Hepatocyte (in vitro differentiated cells): ENCODE results near the gene TMEM117. TPM values are rescaled to one million over a fixed set of nuclear protein-coding genes. Genes with fewer than 3 reads are reported as not detected.

Experiments
- DNase-seq: peaks from one replicate; pipeline ENCODE4 v3.0.0-alpha.2; 2016; ENCODE audit warnings: low spot score
- H2AFZ ChIP-seq: fragments of 200-600 bp; sonication (generic); 2 replicates; pipeline ENCODE4 v1.6.0; 2016; ENCODE audit warnings: antibody characterized with exemption, mild to moderate bottlenecking
- H3K27ac ChIP-seq: fragments of 200-600 bp; sonication (generic); 2 replicates; pipeline ENCODE4 v1.5.1; 2016; ENCODE audit warnings: mild to moderate bottlenecking
- H3K27me3 ChIP-seq: fragments of 200-600 bp; sonication (generic); 2 replicates; pipeline ENCODE4 v1.6.1; 2016
- H3K36me3 ChIP-seq: fragments of 200-600 bp; sonication (generic); replicated peaks from 2 replicates; pipeline ENCODE4 v1.5.1; 2016; ENCODE audit warnings: low read depth; ENCODE audit not compliant: insufficient read depth
- H3K4me1 ChIP-seq: fragments of 200-600 bp; sonication (generic); 2 replicates; pipeline ENCODE4 v1.5.1; 2016; ENCODE audit warnings: mild to moderate bottlenecking, moderate library complexity; ENCODE audit not compliant: insufficient read depth
- H3K4me2 ChIP-seq: fragments of 200-600 bp; sonication (generic); 2 replicates; pipeline ENCODE4 v1.6.0; 2016
- H3K4me3 ChIP-seq: fragments of 200-600 bp; sonication (generic); 2 replicates; pipeline ENCODE4 v1.5.1; 2016; ENCODE audit warnings: mild to moderate bottlenecking
- H3K79me2 ChIP-seq: fragments of 200-600 bp; sonication (generic); 2 replicates; pipeline ENCODE4 v1.6.0; 2017; ENCODE audit warnings: mild to moderate bottlenecking
- H3K9me2 ChIP-seq: fragments of 200-600 bp; sonication (generic); replicated peaks from 2 replicates; pipeline ENCODE4 v1.6.0; 2017; ENCODE audit warnings: mild to moderate bottlenecking; ENCODE audit not compliant: insufficient read depth
- H3K9me3 ChIP-seq: fragments of 200-600 bp; sonication (generic); 2 replicates; pipeline ENCODE4 v1.5.1; 2016; ENCODE audit warnings: low read depth, mild to moderate bottlenecking
- H4K20me1 ChIP-seq: fragments of 200-600 bp; sonication (generic); 2 replicates; pipeline ENCODE4 v1.6.0; 2016; ENCODE audit warnings: mild to moderate bottlenecking; ENCODE audit not compliant: insufficient read depth, poor library complexity, severe bottlenecking
- CTCF ChIP-seq: fragments of 200-600 bp; sonication (generic); IDR thresholded peaks from 2 replicates; pipeline ENCODE4 v1.5.1; 2016; ENCODE audit warnings: antibody characterized with exemption, mild to moderate bottlenecking; ENCODE audit not compliant: poor library complexity
- EZH2 ChIP-seq: fragments of 200-600 bp; sonication (generic); IDR thresholded peaks from 2 replicates; pipeline ENCODE4 v1.6.1; 2016; ENCODE audit warnings: antibody characterized with exemption, mild to moderate bottlenecking, borderline replicate concordance
- EZH2phosphoT487 ChIP-seq: fragments of 200-600 bp; sonication (generic); IDR thresholded peaks from one replicate; pipeline ENCODE4 v1.6.1; 2018; ENCODE audit warnings: antibody characterized with exemption, mild to moderate bottlenecking, low read depth, moderate library complexity; ENCODE audit not compliant: unreplicated experiment, severe bottlenecking
- WGBS: methylation state at CpG from one replicate; pipeline ENCODE4 v1.1.6; 2016; ENCODE audit warnings: low lambda C conversion rate; ENCODE audit errors: missing lambda C conversion rate; 5-methylcytosine and 5-hydroxymethylcytosine counted together
- polyA plus RNA-seq: library from polyadenylated mRNA; unstranded; fragments of >200 nt; fragmentation: Nextera tagmentation; extraction: Ambion mirVana; gene quantifications from 2 replicates; pipeline ENCODE4 v1.2.1, GENCODE V29; 2016
- total RNA-seq: library from RNA; depleted of rRNA; stranded (reverse); fragments of >200 nt; gene quantifications from 2 replicates; pipeline ENCODE4 v1.2.3, GENCODE V29; 2014

The TMEM117 gene
- total and polyA plus RNA-seq, 2 experiments from 2014 or later = 12.4 to 47.1 TPM

GRCh38 chr12:44077294-44077693 lies 241.4 kb downstream of the TMEM117 start:
- Histone ChIP-seq H3K27me3 (no peaks in the 10 kb centered on the region), H3K4me3 (no peak overlapping the region), H3K4me2 (no peak overlapping the region), H3K79me2 (no peaks in the 10 kb centered on the region), H3K27ac (no peak overlapping the region), H3K9me2 (no peaks in the 10 kb centered on the region), H3K4me1 (no peaks in the 10 kb centered on the region), H2AFZ (no peak overlapping the region), H3K36me3 (no peaks in the 10 kb centered on the region), H3K9me3 (no peaks in the 10 kb centered on the region), H4K20me1 (no peaks in the 10 kb centered on the region)
- WGBS = 27% methylated on average over 2 of the region's 2 CpGs
- DNase-seq = no peak
- TF ChIP-seq CTCF = no peak
- TF ChIP-seq EZH2 = no peak
- no peak for TF ChIP-seq EZH2phosphoT487

- no peak overlapping the region for H3K4me2 ChIP-seq
- 81% methylated on average over 4 of the region's 4 CpGs for WGBS
- no peak overlapping the region for H3K4me3 ChIP-seq
- no peaks in the 10 kb centered on the region for H3K79me2 ChIP-seq
- no peaks in the 10 kb centered on the region for H4K20me1 ChIP-seq
- no peaks in the 10 kb centered on the region for H3K9me2 ChIP-seq
- peak; percentile 6 for DNase-seq
- H3K9me3 ChIP-seq = no peaks in the 10 kb centered on the region
- TF ChIP-seq CTCF (no peak), EZH2phosphoT487 (no peak), EZH2 (no peak)
- no peaks in the 10 kb centered on the region for H3K36me3 ChIP-seq
- H3K27ac ChIP-seq = no peak overlapping the region
- H3K4me1 ChIP-seq = no peaks in the 10 kb centered on the region
- no peak overlapping the region for H2AFZ ChIP-seq
- H3K27me3 ChIP-seq = no peaks in the 10 kb centered on the region
These were observed 242.4 kb downstream of the TMEM117 start for GRCh38 chr12:44078273-44078672.

- H4K20me1 ChIP-seq = no peaks in the 10 kb centered on the region
- H3K79me2 ChIP-seq = no peaks in the 10 kb centered on the region
- TF ChIP-seq EZH2 (no peak), EZH2phosphoT487 (no peak), CTCF (no peak)
- no peaks in the 10 kb centered on the region for H3K36me3 ChIP-seq
- WGBS = 94% methylated on average over 1 of the region's 1 CpG
- H3K9me3 ChIP-seq = no peaks in the 10 kb centered on the region
- H3K4me1 ChIP-seq = no peaks in the 10 kb centered on the region
- H3K27me3 ChIP-seq = no peaks in the 10 kb centered on the region
- no peak overlapping the region for H3K4me2 ChIP-seq
- H2AFZ ChIP-seq = no peak overlapping the region
- no peak overlapping the region for H3K27ac ChIP-seq
- no peaks in the 10 kb centered on the region for H3K9me2 ChIP-seq
- no peak for DNase-seq
- H3K4me3 ChIP-seq = no peak overlapping the region
These were observed 252.8 kb downstream of the TMEM117 start for GRCh38 chr12:44088647-44089046.

- H3K9me2 ChIP-seq = no peaks in the 10 kb centered on the region
- no peak for DNase-seq
- no peak overlapping the region for H3K27ac ChIP-seq
- no peaks in the 10 kb centered on the region for H3K79me2 ChIP-seq
- H3K4me1 ChIP-seq = no peaks in the 10 kb centered on the region
- 93% methylated on average over 3 of the region's 3 CpGs for WGBS
- no peak overlapping the region for H2AFZ ChIP-seq
- no peaks in the 10 kb centered on the region for H3K9me3 ChIP-seq
- no peaks in the 10 kb centered on the region for H3K36me3 ChIP-seq
- no peaks in the 10 kb centered on the region for H3K27me3 ChIP-seq
- no peak for TF ChIP-seq CTCF
- no peaks in the 10 kb centered on the region for H4K20me1 ChIP-seq
- no peak overlapping the region for H3K4me2 ChIP-seq
- no peak overlapping the region for H3K4me3 ChIP-seq
These were observed 256.2 kb downstream of the TMEM117 start for GRCh38 chr12:44091948-44092606.
